GM19351 (cell line): Measurements from ENCODE around the gene DCDC2B.
"Not testable (repeated sequence)": the region's sequence is repeated elsewhere in the genome, so short reads cannot be mapped to it uniquely, and the experiment has no call there.

Experiments used
- ATAC-seq: cut with Tn5 transposase; IDR thresholded peaks from one replicate; pipeline ENCODE4 v1.9.1; 2021; ENCODE audit warnings: mild to moderate bottlenecking, moderate library complexity; ENCODE audit not compliant: unreplicated experiment

Gene DCDC2B

GRCh38 chr1:32255072-32256071 lies 46.5 kb downstream of the DCDC2B start:
- ATAC-seq, result no peak

DNA sequence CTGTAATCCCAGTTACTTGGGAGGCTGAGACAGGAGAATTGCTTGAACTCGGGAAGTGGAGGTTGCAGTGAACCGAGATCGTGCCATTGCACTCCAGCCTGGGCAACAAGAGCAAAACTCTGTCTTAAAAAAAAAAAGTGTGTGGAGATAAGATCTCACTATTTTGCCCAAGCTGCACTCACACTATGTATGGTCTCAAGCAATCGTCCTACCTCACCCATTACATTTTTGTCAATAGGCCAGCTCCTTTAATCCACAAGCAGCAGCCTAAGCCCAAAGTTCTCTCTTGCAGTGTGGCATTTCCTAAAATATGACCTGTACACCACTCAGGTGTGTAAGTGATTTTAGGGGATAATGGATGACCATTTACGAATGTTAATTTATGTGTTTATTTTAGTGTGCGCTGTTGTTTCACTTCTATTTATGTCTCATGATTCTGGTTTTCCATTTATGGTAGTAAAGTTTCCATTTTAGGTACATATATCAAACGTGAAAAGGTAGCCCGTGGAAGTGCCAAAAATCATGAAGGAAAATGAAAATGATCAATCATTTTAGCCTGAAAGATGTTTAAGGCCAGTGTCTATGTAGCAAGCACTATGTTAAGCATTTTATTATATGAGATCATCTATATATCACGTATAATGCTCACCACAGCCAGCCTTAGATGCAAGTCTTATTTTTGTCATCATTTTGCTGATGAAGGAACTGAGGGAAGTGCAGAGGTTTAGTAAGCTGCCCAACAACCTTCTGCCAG lies 47.8 kb downstream of the DCDC2B start:
- ATAC-seq, result no peak

- no peak for ATAC-seq
Observed at GRCh38 chr1:32257227-32257508, 48.3 kb downstream of the DCDC2B start.

- ATAC-seq, result not testable (repeated sequence)
Observed at GRCh38 chr1:32263236-32263593, 54.3 kb downstream of the DCDC2B start.

DNA sequence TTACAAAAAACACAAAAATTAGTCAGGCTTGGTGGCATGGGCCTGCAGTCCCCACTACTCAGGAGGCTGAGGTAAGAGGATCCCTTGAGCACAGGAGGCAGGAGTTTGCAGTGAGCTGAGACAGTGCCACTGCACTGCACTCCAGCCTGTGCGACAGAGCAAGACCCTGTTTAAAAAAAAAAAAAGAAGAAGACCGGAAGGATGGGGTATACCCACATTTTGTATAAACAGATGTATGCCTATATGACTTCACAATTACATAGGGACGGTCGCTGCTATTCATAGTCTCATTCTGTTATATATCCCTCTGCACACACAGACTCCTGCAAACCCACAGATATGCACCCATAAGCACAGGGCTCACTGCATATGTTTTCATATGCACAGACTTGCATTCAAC lies 54.9 kb downstream of the DCDC2B start:
- no peak for ATAC-seq
